ENCODE results near the gene ECE1. TPM values are rescaled to one million over a fixed set of nuclear protein-coding genes. Genes with fewer than 3 reads are reported as not detected.

ECE1 gene
- total and polyA plus RNA-seq, 7 donors: 12.2 to 24.9 (median 14.6) TPM

DNA sequence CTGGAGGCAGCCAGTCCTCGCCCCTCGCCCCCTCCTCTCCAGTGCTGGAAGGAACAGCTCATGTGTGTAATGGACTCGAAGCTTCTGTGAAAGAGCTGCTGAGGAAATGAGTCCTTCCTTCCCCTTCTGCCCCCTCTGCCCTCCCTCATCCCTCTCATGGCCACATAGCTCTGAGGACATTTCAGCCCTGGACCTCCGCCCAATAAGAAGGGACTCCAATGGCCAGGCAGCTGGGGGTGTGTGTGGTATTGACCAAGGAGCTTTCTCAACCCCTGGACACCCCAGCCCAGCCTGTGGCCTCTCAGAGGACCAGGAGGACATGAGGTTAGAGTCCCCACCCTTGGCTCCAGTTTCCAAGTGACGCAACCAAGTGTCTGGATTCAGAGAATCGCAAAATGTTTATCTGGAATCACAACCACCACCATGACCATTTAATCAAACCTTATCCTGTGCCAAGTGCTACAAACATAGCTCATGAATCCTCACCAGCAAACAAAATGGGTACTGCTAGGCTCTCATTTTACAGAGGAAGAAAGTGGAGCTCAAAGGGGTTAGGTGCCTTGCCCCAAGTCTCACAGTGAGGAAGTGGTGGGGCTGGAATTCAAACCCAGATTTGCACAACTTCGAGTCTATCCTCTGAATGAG, 47.8 kb upstream of the ECE1 start:
- Histone ChIP-seq H3K9me3 (no peaks in the 10 kb centered on the region), H3K36me3 (ENCODE audit: insufficient read depth in 1 of 2, low read depth in 1 of 2) (no peaks in the 10 kb centered on the region), H3K4me3 (no peak overlapping the region), H3K4me1 (peaks cover 62% of the 10 kb centered on the region), H3K27me3 (ENCODE audit: insufficient read depth in 3 of 3, low read length in 2 of 3) (no peaks in the 10 kb centered on the region), H3K27ac (peak overlapping the region; percentile 60)
- DNase-seq: peak; percentile 93 to 95
- peak; percentile 56 to 80 (median 74) for ATAC-seq
- WGBS, 3 donors: 25 to 31% (median 27%) methylated on average over 7 of the region's 7 CpGs
- TF ChIP-seq, protein P1, sequence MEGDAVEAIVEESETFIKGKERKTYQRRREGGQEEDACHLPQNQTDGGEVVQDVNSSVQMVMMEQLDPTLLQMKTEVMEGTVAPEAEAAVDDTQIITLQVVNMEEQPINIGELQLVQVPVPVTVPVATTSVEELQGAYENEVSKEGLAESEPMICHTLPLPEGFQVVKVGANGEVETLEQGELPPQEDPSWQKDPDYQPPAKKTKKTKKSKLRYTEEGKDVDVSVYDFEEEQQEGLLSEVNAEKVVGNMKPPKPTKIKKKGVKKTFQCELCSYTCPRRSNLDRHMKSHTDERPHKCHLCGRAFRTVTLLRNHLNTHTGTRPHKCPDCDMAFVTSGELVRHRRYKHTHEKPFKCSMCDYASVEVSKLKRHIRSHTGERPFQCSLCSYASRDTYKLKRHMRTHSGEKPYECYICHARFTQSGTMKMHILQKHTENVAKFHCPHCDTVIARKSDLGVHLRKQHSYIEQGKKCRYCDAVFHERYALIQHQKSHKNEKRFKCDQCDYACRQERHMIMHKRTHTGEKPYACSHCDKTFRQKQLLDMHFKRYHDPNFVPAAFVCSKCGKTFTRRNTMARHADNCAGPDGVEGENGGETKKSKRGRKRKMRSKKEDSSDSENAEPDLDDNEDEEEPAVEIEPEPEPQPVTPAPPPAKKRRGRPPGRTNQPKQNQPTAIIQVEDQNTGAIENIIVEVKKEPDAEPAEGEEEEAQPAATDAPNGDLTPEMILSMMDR (IDR thresholded peaks at IDR 0.05): no peak
- intact Hi-C loops (cut with DNase I): no loop called here

DNA sequence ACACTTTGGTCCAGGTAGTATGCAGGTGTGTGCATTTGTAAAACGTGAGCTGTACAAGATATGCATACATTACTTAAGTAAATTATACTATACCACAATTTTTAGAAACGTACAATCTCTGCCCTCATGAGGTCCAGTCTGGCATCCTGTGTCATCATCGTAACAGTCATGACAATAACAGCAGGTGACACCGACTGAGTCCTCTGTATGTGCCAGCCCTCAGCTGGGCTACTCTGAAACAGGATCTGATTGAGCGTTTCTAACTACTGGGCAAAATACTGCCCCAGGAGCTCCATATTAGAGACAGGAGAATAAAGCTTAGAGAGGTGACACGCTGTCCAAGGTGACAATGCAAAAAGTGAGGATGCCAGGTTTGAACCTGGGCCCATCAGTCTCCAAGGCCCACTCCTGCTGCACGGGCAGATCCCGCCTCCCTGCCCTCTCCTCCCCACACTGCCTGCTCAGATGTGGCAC, 47.2 kb upstream of the ECE1 start:
- 35 to 53% (median 38%) methylated on average over 8 of the region's 8 CpGs for WGBS, 3 donors
- intact Hi-C loops (cut with DNase I): no loop called here
- Histone ChIP-seq H3K36me3 (ENCODE audit: insufficient read depth in 1 of 2, low read depth in 1 of 2) (no peaks in the 10 kb centered on the region), H3K4me1 (peaks cover 62% of the 10 kb centered on the region), H3K27me3 (ENCODE audit: insufficient read depth in 3 of 3, low read length in 2 of 3) (no peaks in the 10 kb centered on the region), H3K27ac (peak overlapping the region; percentile 48), H3K9me3 (no peaks in the 10 kb centered on the region), H3K4me3 (no peak overlapping the region)
- ATAC-seq (peak in 1 of 4 donors; percentile 39), DNase-seq (no peak)
- TF ChIP-seq, protein P1 (IDR thresholded peaks at IDR 0.05): no peak

- Histone ChIP-seq H3K4me3 (no peak overlapping the region), H3K27ac (peak overlapping the region; percentile 48), H3K9me3 (no peaks in the 10 kb centered on the region), H3K36me3 (ENCODE audit: insufficient read depth in 1 of 2, low read depth in 1 of 2) (no peaks in the 10 kb centered on the region), H3K4me1 (peaks cover 65% of the 10 kb centered on the region), H3K27me3 (ENCODE audit: insufficient read depth in 3 of 3, low read length in 2 of 3) (no peaks in the 10 kb centered on the region)
- ATAC-seq (no peak), DNase-seq (no peak)
- intact Hi-C loops (cut with DNase I): no loop called here
- TF ChIP-seq, protein P1 (IDR thresholded peaks at IDR 0.05): no peak
- WGBS, 3 donors: 27 to 48% (median 33%) methylated on average over 8 of the region's 8 CpGs
Observed at GRCh38 chr1:21337010-21337437, 46.8 kb upstream of the ECE1 start.

GRCh38 chr1:21335750-21336224, 45.5 kb upstream of the ECE1 start:
- Histone ChIP-seq H3K4me3 (no peak overlapping the region), H3K4me1 (peaks cover 67% of the 10 kb centered on the region), H3K36me3 (ENCODE audit: insufficient read depth in 1 of 2, low read depth in 1 of 2) (no peaks in the 10 kb centered on the region), H3K27ac (no peak overlapping the region), H3K27me3 (ENCODE audit: insufficient read depth in 3 of 3, low read length in 2 of 3) (no peaks in the 10 kb centered on the region), H3K9me3 (no peaks in the 10 kb centered on the region)
- ATAC-seq (no peak), DNase-seq (no peak)
- TF ChIP-seq, protein P1 (IDR thresholded peaks at IDR 0.05): no peak
- WGBS, 3 donors: 74 to 81% (median 78%) methylated on average over 3 of the region's 3 CpGs
- intact Hi-C loops (cut with DNase I): no loop called here
